ENCODE measurements around the gene PDE7B. TPM values are rescaled to one million over a fixed set of nuclear protein-coding genes. Genes with fewer than 3 reads are reported as not detected.

The PDE7B gene
- total and polyA plus RNA-seq, 9 of the 15 experiments (the other 6 are each of a cell fraction or from before 2014, with no cell fraction given) = 0.01 TPM; not detected in 8

GRCh38 chr6:136134268-136134667 is 282.8 kb downstream of the PDE7B start:
- H4K20me1 ChIP-seq (replicated peaks; ENCODE audit: control insufficient read depth, insufficient read depth, low read length) = no peaks in the 10 kb centered on the region
- DNase-seq (ENCODE audit: extremely low read depth in 1 of 4, low spot score in 3 of 4) = no peak
- no peak overlapping the region for H3K27ac ChIP-seq (ENCODE audit: extremely low read depth, low read depth, low read length)
- under 1% methylated on average over 5 of the region's 5 CpGs for WGBS (ENCODE audit: insufficient coverage, low coverage, missing lambda C conversion rate)
- no peaks in the 10 kb centered on the region for H3K27me3 ChIP-seq (ENCODE audit: control insufficient read depth in 2 of 2, insufficient read depth in 2 of 2, low read length in 2 of 2)
- H3K4me1 ChIP-seq (replicated peaks in 1 of 2; ENCODE audit: control insufficient read depth in 2 of 2, insufficient read depth in 2 of 2, low read length in 2 of 2) = no peaks in the 10 kb centered on the region
- no peak overlapping the region for H3K9ac ChIP-seq (ENCODE audit: insufficient read depth in 1 of 2, low read depth in 2 of 2, low read length in 2 of 2)
- no peak overlapping the region for H3K4me2 ChIP-seq (ENCODE audit: insufficient read depth, low read length)
- H3K79me2 ChIP-seq (ENCODE audit: control insufficient read depth, insufficient read depth, low read length) = no peaks in the 10 kb centered on the region
- ChIA-PET CTCF (ENCODE audit: low intra/inter-chr PET ratio) (no interaction called here), POLR2A (interaction anchor here (0.7 to 1.1 kb wide), 3 partner anchors 11 to 397 kb away, joined by 3 read pairs; no protein-coding TSS in a partner anchor)
- H3K36me3 ChIP-seq (ENCODE audit: control insufficient read depth, insufficient read depth, low read length) = no peaks in the 10 kb centered on the region
- H3K9me1 ChIP-seq (ENCODE audit: control insufficient read depth, insufficient read depth, low read length) = no peaks in the 10 kb centered on the region
- BruUV-seq (replicated peaks) = no TSS peak
- in situ Hi-C loops (cut with MboI) (no loop called here), intact Hi-C loops (cut with micrococcal nuclease) (no loop called here)
- no peak overlapping the region for H3K4me3 ChIP-seq
- TF ChIP-seq BRF2 (IDR thresholded peaks at IDR 0.05; ENCODE audit: borderline replicate concordance, insufficient read depth, insufficient read length) (no peak), C11orf30 (IDR thresholded peaks at IDR 0.05; ENCODE audit: low read depth) (no peak), ZNF253 (CRISPR knock-in tag; conservative IDR thresholded peaks at IDR 0.05) (no peak), ATF1 (CRISPR knock-in tag; IDR thresholded peaks at IDR 0.05) (no peak), ATF1 (tag; IDR thresholded peaks at IDR 0.05) (no peak), TOE1 (IDR thresholded peaks at IDR 0.05; ENCODE audit: borderline replicate concordance) (no peak), TOE1 (CRISPR knock-in tag; IDR thresholded peaks at IDR 0.05; ENCODE audit: borderline replicate concordance, low read depth) (no peak), MCM2 (IDR thresholded peaks at IDR 0.05; ENCODE audit: low read depth) (no peak), CBX5 (IDR thresholded peaks at IDR 0.05; ENCODE audit: borderline replicate concordance, low read depth) (no peak), ZNF354B (CRISPR knock-in tag; IDR thresholded peaks at IDR 0.05) (no peak), RBM34 (IDR thresholded peaks at IDR 0.05; ENCODE audit: borderline replicate concordance, insufficient read depth, low read length) (no peak), ZNF445 (CRISPR knock-in tag; IDR thresholded peaks at IDR 0.05; ENCODE audit: low read depth) (no peak), CHD4 (IDR thresholded peaks at IDR 0.05; ENCODE audit: insufficient read depth, insufficient replicate concordance, low read depth, low read length, poor library complexity, severe bottlenecking) (no peak), SNRNP70 (optimal IDR thresholded peaks at IDR 0.05; ENCODE audit: low read depth, low read length) (no peak), ARID1B (IDR thresholded peaks at IDR 0.05) (no peak), ZNF277 (CRISPR knock-in tag; IDR thresholded peaks at IDR 0.05; ENCODE audit: borderline replicate concordance) (no peak), PHF20 (IDR thresholded peaks at IDR 0.05; ENCODE audit: partially characterized antibody) (no peak)
- no peaks in the 10 kb centered on the region for H3K9me3 ChIP-seq (replicated peaks; ENCODE audit: control insufficient read depth, insufficient read depth, low read depth, low read length)
- H2AFZ ChIP-seq (ENCODE audit: low read depth, low read length) = no peak overlapping the region
- no peak for FAIRE-seq
- no peak for ATAC-seq
